Measurements from ENCODE around the gene CDH3. TPM values are rescaled to one million over a fixed set of nuclear protein-coding genes. Genes with fewer than 3 reads are reported as not detected.

CDH3 gene
- total RNA-seq, 2 experiments from 2014 or later = 0.22 to 0.74 TPM

GRCh38 chr16:68710211-68710610 lies 65.1 kb downstream of the CDH3 start:
- H3K9me3 ChIP-seq (ENCODE audit: control insufficient read depth in 1 of 2, insufficient read depth in 1 of 2, low read length in 2 of 2) = no peaks in the 10 kb centered on the region
- TF ChIP-seq CTCF (IDR thresholded peaks at IDR 0.05) = no peak
- ChIA-PET POLR2A (no interaction called here), CTCF (no interaction called here)
- H3K9me3 Mint-ChIP-seq = no peaks in the 10 kb centered on the region
- peaks cover 0 to 4% of the 10 kb centered on the region in 2 experiments for H3K27me3 ChIP-seq (ENCODE audit: control insufficient read depth in 1 of 2, insufficient read depth in 2 of 2, low read length in 2 of 2)
- H3K27ac ChIP-seq (ENCODE audit: low read depth in 1 of 2, low read length in 2 of 2) = no peak overlapping the region
- intact Hi-C loops (cut with DNase I, micrococcal nuclease) = no loop called here
- no peaks in the 10 kb centered on the region for H3K36me3 ChIP-seq (ENCODE audit: insufficient read depth, low read length)
- peak in 1 of 14 experiments; percentile 20 for DNase-seq
- peaks cover 34% of the 10 kb centered on the region for H3K27me3 Mint-ChIP-seq
- no peak overlapping the region for H3K27ac Mint-ChIP-seq
- H3K4me3 ChIP-seq (ENCODE audit: low read length) = no peak overlapping the region
- H3K4me1 Mint-ChIP-seq (ENCODE audit: low read depth) = no peaks in the 10 kb centered on the region
- H3K4me3 Mint-ChIP-seq = no peak overlapping the region
- ATAC-seq (ENCODE audit: poor library complexity) = no peak
- H3K4me1 ChIP-seq (ENCODE audit: insufficient read depth, low read length) = no peaks in the 10 kb centered on the region
- H3K36me3 Mint-ChIP-seq (ENCODE audit: low read depth) = no peaks in the 10 kb centered on the region

- Histone ChIP-seq H3K9me3 (ENCODE audit: control insufficient read depth in 1 of 2, insufficient read depth in 1 of 2, low read length in 2 of 2) (no peaks in the 10 kb centered on the region), H3K27ac (ENCODE audit: low read depth in 1 of 2, low read length in 2 of 2) (no peak overlapping the region), H3K27me3 (ENCODE audit: control insufficient read depth in 1 of 2, insufficient read depth in 2 of 2, low read length in 2 of 2) (peaks cover 0 to 4% of the 10 kb centered on the region in 2 experiments), H3K4me3 (ENCODE audit: low read length) (no peak overlapping the region), H3K4me1 (ENCODE audit: insufficient read depth, low read length) (no peaks in the 10 kb centered on the region), H3K36me3 (ENCODE audit: insufficient read depth, low read length) (no peaks in the 10 kb centered on the region)
- Mint-ChIP-seq H3K4me1 (ENCODE audit: low read depth) (no peaks in the 10 kb centered on the region), H3K27me3 (peaks cover 33% of the 10 kb centered on the region), H3K4me3 (no peak overlapping the region), H3K9me3 (no peaks in the 10 kb centered on the region), H3K36me3 (ENCODE audit: low read depth) (no peaks in the 10 kb centered on the region), H3K27ac (no peak overlapping the region)
- ChIA-PET POLR2A (no interaction called here), CTCF (no interaction called here)
- no peak for TF ChIP-seq CTCF (IDR thresholded peaks at IDR 0.05)
- no peak for ATAC-seq (ENCODE audit: poor library complexity)
- DNase-seq = peak in 3 of 14 experiments; percentile 10 to 75 (median 67)
- intact Hi-C loops (cut with DNase I, micrococcal nuclease) = no loop called here
Measured at GRCh38 chr16:68711421-68712139, 66.5 kb downstream of the CDH3 start.

- Histone ChIP-seq H3K9me3 (ENCODE audit: control insufficient read depth in 1 of 2, insufficient read depth in 1 of 2, low read length in 2 of 2) (peaks cover 0 to 8% of the 10 kb centered on the region in 2 experiments), H3K4me1 (ENCODE audit: insufficient read depth, low read length) (no peaks in the 10 kb centered on the region), H3K4me3 (ENCODE audit: low read length) (no peak overlapping the region), H3K27me3 (ENCODE audit: control insufficient read depth in 1 of 2, insufficient read depth in 2 of 2, low read length in 2 of 2) (peaks cover 0 to 4% of the 10 kb centered on the region in 2 experiments), H3K27ac (ENCODE audit: low read depth in 1 of 2, low read length in 2 of 2) (no peak overlapping the region), H3K36me3 (ENCODE audit: insufficient read depth, low read length) (no peaks in the 10 kb centered on the region)
- intact Hi-C loops (cut with DNase I, micrococcal nuclease) = no loop called here
- ChIA-PET POLR2A (no interaction called here), CTCF (no interaction called here)
- no peak for DNase-seq
- ATAC-seq (ENCODE audit: poor library complexity) = no peak
- TF ChIP-seq CTCF (IDR thresholded peaks at IDR 0.05) = no peak
- no peaks in the 10 kb centered on the region for H3K36me3 Mint-ChIP-seq (ENCODE audit: low read depth)
- H3K27ac Mint-ChIP-seq = no peak overlapping the region
- no peaks in the 10 kb centered on the region for H3K4me1 Mint-ChIP-seq (ENCODE audit: low read depth)
- no peak overlapping the region for H3K4me3 Mint-ChIP-seq
- H3K9me3 Mint-ChIP-seq = peaks cover 2% of the 10 kb centered on the region
- peaks cover 29% of the 10 kb centered on the region for H3K27me3 Mint-ChIP-seq
Measured at GRCh38 chr16:68713361-68713760, 68.3 kb downstream of the CDH3 start.

Data from CD4-positive, alpha-beta T cell (primary cell).